ENCODE results near the gene AP1M1.

DNA sequence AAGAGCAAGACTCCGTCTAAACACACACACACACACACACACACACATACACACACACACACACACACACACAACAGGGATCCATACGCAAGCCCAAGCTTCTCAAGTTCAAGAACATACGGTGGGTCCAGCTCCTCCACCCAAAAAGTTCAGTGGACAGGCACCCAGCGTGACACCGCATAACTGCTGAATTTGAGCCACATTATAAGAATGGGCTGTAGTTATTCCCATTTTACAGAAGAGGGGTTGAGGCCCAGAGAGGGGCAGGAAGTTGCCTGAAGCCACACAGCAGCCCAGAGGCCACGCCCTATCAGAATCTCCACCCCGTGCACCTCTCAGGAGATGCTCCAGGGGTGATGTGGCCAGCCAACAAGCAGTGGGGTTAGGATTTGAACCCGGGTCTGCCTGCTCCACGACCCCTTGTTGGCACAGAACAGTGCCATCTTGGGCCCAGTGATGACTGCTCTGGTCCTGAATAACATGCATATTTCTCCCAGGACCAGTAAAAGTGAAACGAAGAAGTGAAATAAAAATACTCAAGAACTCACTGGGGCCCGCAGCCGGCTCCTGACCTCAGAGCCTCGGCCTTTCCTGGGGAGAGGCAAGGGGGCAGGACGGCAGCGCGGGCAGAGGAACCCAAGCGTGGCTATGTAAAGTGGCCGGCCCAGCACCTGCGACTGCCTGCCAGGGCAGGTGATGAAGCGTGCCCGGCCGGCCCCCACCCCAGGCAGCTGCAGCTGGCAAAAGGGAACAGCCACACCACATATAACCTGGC lies 61.9 kb downstream of the AP1M1 start:
- TF ChIP-seq, protein P1, sequence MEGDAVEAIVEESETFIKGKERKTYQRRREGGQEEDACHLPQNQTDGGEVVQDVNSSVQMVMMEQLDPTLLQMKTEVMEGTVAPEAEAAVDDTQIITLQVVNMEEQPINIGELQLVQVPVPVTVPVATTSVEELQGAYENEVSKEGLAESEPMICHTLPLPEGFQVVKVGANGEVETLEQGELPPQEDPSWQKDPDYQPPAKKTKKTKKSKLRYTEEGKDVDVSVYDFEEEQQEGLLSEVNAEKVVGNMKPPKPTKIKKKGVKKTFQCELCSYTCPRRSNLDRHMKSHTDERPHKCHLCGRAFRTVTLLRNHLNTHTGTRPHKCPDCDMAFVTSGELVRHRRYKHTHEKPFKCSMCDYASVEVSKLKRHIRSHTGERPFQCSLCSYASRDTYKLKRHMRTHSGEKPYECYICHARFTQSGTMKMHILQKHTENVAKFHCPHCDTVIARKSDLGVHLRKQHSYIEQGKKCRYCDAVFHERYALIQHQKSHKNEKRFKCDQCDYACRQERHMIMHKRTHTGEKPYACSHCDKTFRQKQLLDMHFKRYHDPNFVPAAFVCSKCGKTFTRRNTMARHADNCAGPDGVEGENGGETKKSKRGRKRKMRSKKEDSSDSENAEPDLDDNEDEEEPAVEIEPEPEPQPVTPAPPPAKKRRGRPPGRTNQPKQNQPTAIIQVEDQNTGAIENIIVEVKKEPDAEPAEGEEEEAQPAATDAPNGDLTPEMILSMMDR (IDR thresholded peaks at IDR 0.05; ENCODE audit: poor library complexity), result no peak
- TF ChIP-seq EZH2 (IDR thresholded peaks at IDR 0.05; ENCODE audit: borderline replicate concordance), result no peak
- no peak for TF ChIP-seq EZH2phosphoT487 (IDR thresholded peaks at IDR 0.05; ENCODE audit: low read depth, severe bottlenecking, unreplicated experiment)

Data from hepatocyte (in vitro differentiated cells).